HG03108 (cell line): ENCODE measurements around the gene ANXA4.
"Not testable (repeated sequence)": the region's sequence is repeated elsewhere in the genome, so short reads cannot be mapped to it uniquely, and the experiment has no call there.

ENCODE experiments used
- ATAC-seq: cut with Tn5 transposase; IDR thresholded peaks from one replicate; pipeline ENCODE4 v1.9.1; 2021; ENCODE audit warnings: moderate library complexity; ENCODE audit not compliant: unreplicated experiment

Gene ANXA4

GRCh38 chr2:69750246-69750645 is 8.3 kb downstream of the ANXA4 start:
- ATAC-seq: no peak

- no peak for ATAC-seq
These were observed 11.9 kb downstream of the ANXA4 start for GRCh38 chr2:69753659-69754363.

- no peak for ATAC-seq
These were observed 12.7 kb downstream of the ANXA4 start for GRCh38 chr2:69754633-69755032.

GRCh38 chr2:69755862-69756467 is 14.0 kb downstream of the ANXA4 start:
- ATAC-seq: peak; percentile 52

- ATAC-seq: no peak
These were observed 20.1 kb downstream of the ANXA4 start for GRCh38 chr2:69762025-69762424.

GRCh38 chr2:69762513-69763494 is 20.9 kb downstream of the ANXA4 start:
- no peak for ATAC-seq

- ATAC-seq: not testable (repeated sequence)
These were observed 21.9 kb downstream of the ANXA4 start for GRCh38 chr2:69763831-69764230.

- ATAC-seq: no peak
These were observed 22.6 kb downstream of the ANXA4 start for GRCh38 chr2:69764286-69765095.

- ATAC-seq: no peak
These were observed 23.1 kb downstream of the ANXA4 start for GRCh38 chr2:69765096-69765380.

GRCh38 chr2:69766014-69766413 is 24.1 kb downstream of the ANXA4 start:
- ATAC-seq: no peak

- ATAC-seq: no peak
These were observed 25.1 kb downstream of the ANXA4 start for GRCh38 chr2:69767034-69767433.

- no peak for ATAC-seq
These were observed 26.3 kb downstream of the ANXA4 start for GRCh38 chr2:69768235-69768634.

- ATAC-seq: no peak
These were observed 26.9 kb downstream of the ANXA4 start for GRCh38 chr2:69768789-69769188.

- no peak for ATAC-seq
These were observed 27.3 kb downstream of the ANXA4 start for GRCh38 chr2:69769272-69769671.

GRCh38 chr2:69770193-69770702 is 28.3 kb downstream of the ANXA4 start:
- ATAC-seq: no peak

- ATAC-seq: no peak
These were observed 28.8 kb downstream of the ANXA4 start for GRCh38 chr2:69770747-69771146.

- ATAC-seq: no peak
These were observed 29.5 kb downstream of the ANXA4 start for GRCh38 chr2:69771461-69771860.

GRCh38 chr2:69773206-69773605 is 31.3 kb downstream of the ANXA4 start:
- no peak for ATAC-seq

GRCh38 chr2:69774258-69774983 is 32.5 kb downstream of the ANXA4 start:
- peak; percentile 8 for ATAC-seq
